Gastroesophageal sphincter (tissue), 4 donors: ENCODE results near the gene TOM1L2. TPM values are rescaled to one million over a fixed set of nuclear protein-coding genes. Genes with fewer than 3 reads are reported as not detected.

Experiments
- ATAC-seq: fragments of 150-250 bp; one replicate; pipeline ENCODE4 v1.9.1; 2016; ENCODE audit warnings: mild to moderate bottlenecking, moderate library complexity
- H3K27ac ChIP-seq, 4 donors: fragments of 200-600 bp; sonication (generic) in 3 of 4; 1 replicate in 3 of 4; 2 replicates in 1 of 4; pipeline ENCODE4 v1.5.1; 2016 to 2019
- H3K27me3 ChIP-seq: fragments of 200-600 bp; sonication (generic); one replicate; pipeline ENCODE4 v1.5.1; 2019
- H3K36me3 ChIP-seq, 2 donors: fragments of 200-600 bp; sonication (generic); one replicate each; pipeline ENCODE4 v1.5.1; 2019; ENCODE audit warnings: control low read depth in 1 of 2
- H3K4me1 ChIP-seq, 3 donors: fragments of 200-600 bp; sonication (generic); 1 replicate in 2 of 3; 2 replicates in 1 of 3; pipeline ENCODE4 v1.5.1; 2016 to 2019; ENCODE audit warnings: control low read depth in 2 of 3
- H3K4me3 ChIP-seq, 2 donors: fragments of 200-600 bp; sonication (generic); one replicate each; pipeline ENCODE4 v1.5.1; 2019; ENCODE audit warnings: mild to moderate bottlenecking in 1 of 2, moderate library complexity in 1 of 2
- H3K9me3 ChIP-seq, 3 donors: fragments of 200-600 bp; sonication (generic); one replicate each; pipeline ENCODE4 v1.5.1; 2017 to 2019; ENCODE audit warnings: control low read depth in 2 of 3
- EP300 ChIP-seq: sonication (generic); formaldehyde crosslinking; IDR thresholded peaks from one replicate; pipeline ENCODE4 v1.6.1; 2017; ENCODE audit warnings: antibody characterized with exemption, mild to moderate bottlenecking
- POLR2A ChIP-seq, 2 donors: fragments of 450-650 bp; IDR thresholded peaks; one replicate each; pipeline ENCODE4 v1.6.1; 2017; ENCODE audit warnings: antibody characterized with exemption in 2 of 2, mild to moderate bottlenecking in 2 of 2, moderate library complexity in 1 of 2
- POLR2AphosphoS5 ChIP-seq: sonication (generic); formaldehyde crosslinking; IDR thresholded peaks from one replicate; pipeline ENCODE4 v1.6.1; 2017; ENCODE audit warnings: antibody characterized with exemption
- WGBS, 2 donors: methylation state at CpG; one replicate each; pipeline ENCODE4 v1.1.5; 2018; ENCODE audit warnings: low coverage in 1 of 2; 5-methylcytosine and 5-hydroxymethylcytosine counted together
- total RNA-seq, 4 donors: library from RNA; depleted of rRNA; stranded (reverse); fragments of >200 nt; gene quantifications; one replicate each; pipeline ENCODE4 v1.1.0, GENCODE V29; 2016
- TF ChIP-seq, protein P1 (sequence below), 4 experiments: fragments of 200-600 bp in 2 of 4; fragments of 450-650 bp in 2 of 4; sonication (generic) in 1 of 4; IDR thresholded peaks; one replicate each; pipeline ENCODE4 v1.5.1; 2017 to 2019; ENCODE audit warnings: antibody characterized with exemption in 4 of 4, mild to moderate bottlenecking in 2 of 4, moderate library complexity in 2 of 4

The TOM1L2 gene
- total RNA-seq, 4 donors from 2014 or later, result 49.6 to 88.9 (median 74.8) TPM

DNA sequence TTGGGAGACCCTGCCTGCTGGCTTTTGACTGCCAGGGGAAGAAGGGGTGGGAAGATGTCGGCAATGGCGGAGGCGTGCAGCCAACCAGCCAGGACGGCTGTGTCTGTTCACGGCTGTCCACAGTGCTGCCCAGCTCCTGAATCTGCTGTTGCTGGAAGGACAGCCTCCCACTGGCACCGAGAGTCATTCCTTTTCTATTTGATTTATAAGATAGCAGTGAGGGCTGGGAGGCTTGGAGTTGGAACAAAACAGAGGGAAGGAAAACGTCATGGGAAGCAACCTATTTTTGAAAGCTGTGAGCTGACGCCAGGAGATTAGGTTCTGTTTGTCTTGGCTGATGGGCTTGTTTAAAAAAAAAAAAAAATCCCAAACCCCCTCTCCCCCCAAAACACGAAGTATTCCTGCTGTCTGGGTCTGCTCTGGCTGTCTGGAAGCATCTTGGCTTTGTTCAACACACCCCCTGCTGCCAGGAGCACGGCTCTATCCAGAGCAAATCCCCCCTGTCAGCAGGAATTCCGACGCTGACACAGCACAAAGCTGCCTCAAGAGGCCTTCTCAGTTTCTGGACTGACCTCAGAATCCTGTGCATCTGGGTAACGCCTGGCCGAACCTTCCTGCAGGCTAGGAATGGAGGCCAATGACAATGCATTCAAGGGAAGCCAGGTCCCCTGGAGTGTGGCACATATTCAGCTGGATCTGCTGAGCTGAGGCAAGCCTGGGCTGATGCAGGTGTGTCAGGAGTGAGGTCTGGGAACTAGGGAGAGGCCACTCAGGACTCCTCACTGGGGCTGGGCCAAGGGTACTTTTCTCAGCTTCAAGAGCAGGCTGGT, 94.5 kb downstream of the TOM1L2 start:
- no peaks in the 10 kb centered on the region for H3K9me3 ChIP-seq
- H3K27ac ChIP-seq, result peak overlapping the region; percentile 68 to 96 (median 90)
- no peak overlapping the region for H3K4me3 ChIP-seq
- 0 to 2% methylated on average over 4 to 10 of the region's 14 CpGs for WGBS, 2 donors
- no peaks in the 10 kb centered on the region for H3K27me3 ChIP-seq
- no peak for TF ChIP-seq EP300
- TF ChIP-seq POLR2AphosphoS5, result peak; percentile 64
- no peak for TF ChIP-seq POLR2A (IDR thresholded peaks at IDR 0.05)
- TF ChIP-seq, protein P1, sequence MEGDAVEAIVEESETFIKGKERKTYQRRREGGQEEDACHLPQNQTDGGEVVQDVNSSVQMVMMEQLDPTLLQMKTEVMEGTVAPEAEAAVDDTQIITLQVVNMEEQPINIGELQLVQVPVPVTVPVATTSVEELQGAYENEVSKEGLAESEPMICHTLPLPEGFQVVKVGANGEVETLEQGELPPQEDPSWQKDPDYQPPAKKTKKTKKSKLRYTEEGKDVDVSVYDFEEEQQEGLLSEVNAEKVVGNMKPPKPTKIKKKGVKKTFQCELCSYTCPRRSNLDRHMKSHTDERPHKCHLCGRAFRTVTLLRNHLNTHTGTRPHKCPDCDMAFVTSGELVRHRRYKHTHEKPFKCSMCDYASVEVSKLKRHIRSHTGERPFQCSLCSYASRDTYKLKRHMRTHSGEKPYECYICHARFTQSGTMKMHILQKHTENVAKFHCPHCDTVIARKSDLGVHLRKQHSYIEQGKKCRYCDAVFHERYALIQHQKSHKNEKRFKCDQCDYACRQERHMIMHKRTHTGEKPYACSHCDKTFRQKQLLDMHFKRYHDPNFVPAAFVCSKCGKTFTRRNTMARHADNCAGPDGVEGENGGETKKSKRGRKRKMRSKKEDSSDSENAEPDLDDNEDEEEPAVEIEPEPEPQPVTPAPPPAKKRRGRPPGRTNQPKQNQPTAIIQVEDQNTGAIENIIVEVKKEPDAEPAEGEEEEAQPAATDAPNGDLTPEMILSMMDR (IDR thresholded peaks at IDR 0.05), result peak in 2 of 4 experiments; percentile 10 to 18
- H3K36me3 ChIP-seq, result peaks cover 0 to 49% of the 10 kb centered on the region in 2 donors
- ATAC-seq, result peak; percentile 91
- peaks cover 0 to 75% (median 31%) of the 10 kb centered on the region in 3 donors for H3K4me1 ChIP-seq

DNA sequence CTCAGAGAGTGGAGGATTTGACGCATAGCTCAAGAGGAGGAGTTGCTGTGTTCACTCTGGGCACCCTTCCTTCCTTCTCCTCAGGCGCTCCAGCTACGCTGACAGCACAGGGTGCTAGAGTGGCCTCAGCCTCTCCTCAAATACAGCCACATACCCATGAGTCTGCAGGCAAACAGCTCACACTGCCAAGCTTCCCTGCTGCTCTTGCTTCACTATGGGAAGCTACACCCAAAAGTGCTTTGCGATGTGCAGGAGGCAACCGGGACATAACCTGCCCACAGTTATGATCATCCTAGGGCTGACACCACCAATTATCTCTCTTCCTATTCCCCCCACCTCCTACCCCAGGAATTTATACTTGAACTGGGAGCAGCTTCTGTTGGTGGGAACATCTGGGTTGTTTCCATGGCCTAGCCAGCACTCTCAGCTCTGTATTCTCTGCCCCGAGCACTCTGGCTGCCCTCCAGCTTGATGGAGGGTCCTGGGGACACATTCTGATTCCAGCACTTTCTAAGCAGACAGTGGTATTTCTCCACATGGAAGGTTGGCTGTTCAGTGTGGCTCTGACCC, 95.2 kb downstream of the TOM1L2 start:
- ATAC-seq, result peak; percentile 72
- H3K27me3 ChIP-seq, result no peaks in the 10 kb centered on the region
- H3K36me3 ChIP-seq, result peaks cover 0 to 45% of the 10 kb centered on the region in 2 donors
- H3K4me3 ChIP-seq, result no peak overlapping the region
- H3K9me3 ChIP-seq, result no peaks in the 10 kb centered on the region
- WGBS, 2 donors, result 7 to 17% methylated on average over 4 to 6 of the region's 6 CpGs
- H3K27ac ChIP-seq, result peak overlapping the region; percentile 68 to 96 (median 90)
- H3K4me1 ChIP-seq, result peaks cover 0 to 75% (median 31%) of the 10 kb centered on the region in 3 donors
- peak; percentile 28 for TF ChIP-seq POLR2AphosphoS5
- TF ChIP-seq POLR2A (IDR thresholded peaks at IDR 0.05), result no peak

GRCh38 chr17:17874478-17874877, 97.7 kb downstream of the TOM1L2 start:
- Histone ChIP-seq H3K4me1 (peaks cover 0 to 76% (median 34%) of the 10 kb centered on the region in 3 donors), H3K27ac (peak overlapping the region in 3 of 4 donors; percentile 1 to 90 (median 89)), H3K9me3 (no peaks in the 10 kb centered on the region), H3K4me3 (no peak overlapping the region), H3K27me3 (no peaks in the 10 kb centered on the region), H3K36me3 (peaks cover 0 to 22% of the 10 kb centered on the region in 2 donors)
- no peak for TF ChIP-seq POLR2A (IDR thresholded peaks at IDR 0.05)
- TF ChIP-seq POLR2AphosphoS5, result no peak
- TF ChIP-seq EP300, result no peak
- TF ChIP-seq, protein P1 (IDR thresholded peaks at IDR 0.05), result no peak
- no peak for ATAC-seq
- WGBS, 2 donors, result no CpG with 5 or more reads among the region's 1 CpG

DNA sequence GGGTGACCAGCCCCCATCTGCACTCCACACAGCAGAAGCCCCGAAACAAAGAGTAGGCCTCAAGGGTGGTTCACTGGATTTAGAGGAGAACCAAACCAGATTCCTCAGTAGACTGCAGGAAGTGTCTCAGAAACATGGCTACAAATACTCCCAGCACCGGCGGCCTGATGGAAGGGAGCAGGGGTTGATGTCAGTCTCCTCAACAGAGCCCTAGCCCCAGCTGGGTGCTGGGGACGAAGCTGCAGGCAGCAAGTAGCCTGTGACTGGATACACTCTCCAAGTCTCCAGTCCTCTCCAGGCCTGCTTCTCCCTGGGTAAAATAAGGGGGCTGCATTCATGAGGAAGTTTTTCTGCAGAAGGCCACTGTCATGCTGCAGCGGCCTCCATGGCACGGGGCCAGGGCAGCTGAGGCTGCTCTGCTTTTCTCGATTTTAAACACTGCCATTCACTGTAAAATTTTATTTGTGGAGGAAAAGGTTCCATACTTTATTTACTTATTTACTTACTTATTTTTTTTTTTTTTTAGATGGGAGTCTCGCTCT, 98.7 kb downstream of the TOM1L2 start:
- H3K27me3 ChIP-seq, result no peaks in the 10 kb centered on the region
- H3K4me1 ChIP-seq, result peaks cover 2 to 76% (median 39%) of the 10 kb centered on the region in 3 donors
- no peaks in the 10 kb centered on the region for H3K9me3 ChIP-seq
- H3K27ac ChIP-seq, result no peak overlapping the region
- ATAC-seq, result no peak
- H3K4me3 ChIP-seq, result no peak overlapping the region
- H3K36me3 ChIP-seq, result peaks cover 0 to 13% of the 10 kb centered on the region in 2 donors
- TF ChIP-seq POLR2A (IDR thresholded peaks at IDR 0.05) (no peak), POLR2AphosphoS5 (no peak), EP300 (no peak)
- TF ChIP-seq, protein P1 (IDR thresholded peaks at IDR 0.05), result no peak
- WGBS, 2 donors, result 60 to 64% methylated on average over 2 to 6 of the region's 8 CpGs

DNA sequence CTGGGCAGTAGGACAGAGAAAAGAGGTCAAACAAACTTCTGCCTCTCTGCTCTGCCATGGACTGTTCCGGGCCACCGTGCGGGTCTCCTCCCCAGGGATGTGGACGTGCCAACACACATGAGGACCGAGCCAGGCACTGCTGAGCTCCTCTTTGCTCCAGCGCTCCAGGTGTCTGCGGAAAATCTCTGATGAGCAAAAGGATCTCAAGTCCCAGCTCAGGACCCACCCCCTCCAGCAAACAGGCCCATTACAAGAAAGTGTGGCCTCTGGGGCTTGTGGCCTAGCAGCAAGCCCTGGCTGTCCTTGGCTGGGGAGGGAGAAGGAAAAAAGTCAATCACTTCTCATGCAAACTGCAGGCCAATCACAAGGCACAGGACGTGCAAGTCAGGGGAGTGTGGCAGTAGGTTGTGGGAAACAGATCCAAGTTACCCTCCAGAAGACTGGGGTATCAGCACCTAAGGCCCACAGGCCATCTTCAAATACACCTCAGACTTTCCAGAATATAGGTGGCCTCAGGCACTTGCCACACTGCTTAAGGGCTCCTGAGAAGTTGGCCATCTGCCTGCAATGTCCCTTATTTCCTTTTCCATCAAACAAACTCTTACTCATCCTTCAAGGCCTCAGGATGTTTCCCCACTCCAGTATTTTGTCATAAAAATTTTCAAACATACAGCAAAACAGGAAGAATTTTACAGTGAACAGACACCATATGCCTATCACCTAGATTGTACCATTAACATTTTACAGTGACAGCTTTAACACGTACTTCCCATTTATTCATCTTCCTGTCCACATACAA, 99.5 kb downstream of the TOM1L2 start:
- Histone ChIP-seq H3K4me1 (peaks cover 6 to 76% (median 37%) of the 10 kb centered on the region in 3 donors), H3K27me3 (no peaks in the 10 kb centered on the region), H3K4me3 (no peak overlapping the region), H3K27ac (no peak overlapping the region), H3K36me3 (peaks cover 0 to 15% of the 10 kb centered on the region in 2 donors), H3K9me3 (no peaks in the 10 kb centered on the region)
- TF ChIP-seq EP300 (no peak), POLR2AphosphoS5 (no peak), POLR2A (IDR thresholded peaks at IDR 0.05) (no peak)
- TF ChIP-seq, protein P1 (IDR thresholded peaks at IDR 0.05), result no peak
- WGBS, 2 donors, result 62 to 80% methylated on average over 4 to 5 of the region's 9 CpGs
- no peak for ATAC-seq
